K562 (cell line): ENCODE results near the gene FRMD3. TPM values are rescaled to one million over a fixed set of nuclear protein-coding genes. Genes with fewer than 3 reads are reported as not detected.

Source experiments
- ATAC-seq: fragments of 200-7000 bp; cut with Tn5 transposase; 3 replicates; pipeline ENCODE4 v1.9.1; 2020; ENCODE audit warnings: moderate library complexity
- BruUV-seq: library from RNA; stranded (reverse); fragments of 400-500 nt; replicated peaks from 2 replicates; lab custom pipeline; 2021; lab: Mats Ljungman, UMichigan
- CTCF ChIA-PET: fragments of 300-600 bp; formaldehyde crosslinking; extraction: SDS; loops from one replicate; lab custom pipeline; 2021; ENCODE audit warnings: low intra/inter-chr PET ratio; lab: Yijun Ruan, JAX
- POLR2A ChIA-PET: fragments of 300-600, 350-650 bp; sonication (Branson Sonifier 250); formaldehyde crosslinking; extraction: SDS; loops from one replicate; lab custom pipeline; 2021; ENCODE audit warnings: antibody characterized with exemption, inconsistent platforms; lab: Yijun Ruan, JAX
- DNase-seq, 4 experiments: peaks; one replicate each; pipeline versions ENCODE4 v3.0.0 to v3.0.0-alpha.2; 2011 to 2018; ENCODE audit warnings: low spot score in 3 of 4, mixed read lengths in 3 of 4; ENCODE audit errors: extremely low read depth in 1 of 4
- FAIRE-seq: peaks from 2 replicates; lab custom pipeline; 2011; peaks lifted over from hg19 to GRCh38; lab: Jason Lieb, UNC
- H2AFZ ChIP-seq: 2 replicates; pipeline ENCODE4 v1.6.0; 2011; ENCODE audit warnings: low read depth, low read length, control low read depth, inconsistent platforms
- H3K27ac ChIP-seq: fragments of 200-600 bp; 3 replicates; pipeline ENCODE4 v1.8.0; 2011; ENCODE audit warnings: low read depth, mild to moderate bottlenecking, control low read depth, inconsistent platforms, low read length, moderate library complexity, mixed read lengths; ENCODE audit errors: extremely low read depth
- H3K27me3 ChIP-seq, 2 experiments: fragments of 300-600 bp in 1 of 2; 2 replicates in 1 of 2; 3 replicates in 1 of 2; pipeline versions ENCODE4 v1.6.0 to v1.8.0; 2011; ENCODE audit warnings: inconsistent platforms in 2 of 2, low read length in 2 of 2, mild to moderate bottlenecking in 1 of 2, mixed read lengths in 1 of 2, moderate library complexity in 1 of 2; ENCODE audit not compliant: control insufficient read depth in 2 of 2, insufficient read depth in 2 of 2
- H3K36me3 ChIP-seq: fragments of 300-600 bp; 3 replicates; pipeline ENCODE4 v1.8.0; 2011; ENCODE audit warnings: mild to moderate bottlenecking, low read length, inconsistent platforms; ENCODE audit not compliant: control insufficient read depth, insufficient read depth
- H3K4me1 ChIP-seq, 2 experiments: fragments of 200-600 bp in 1 of 2; replicated peaks in 1 of 2; 2 replicates in 1 of 2; 3 replicates in 1 of 2; pipeline versions ENCODE4 v1.5.1 to v1.8.0; 2011; ENCODE audit warnings: inconsistent platforms in 2 of 2, low read length in 2 of 2, mild to moderate bottlenecking in 1 of 2, mixed read lengths in 1 of 2, moderate library complexity in 1 of 2; ENCODE audit not compliant: control insufficient read depth in 2 of 2, insufficient read depth in 2 of 2
- H3K4me2 ChIP-seq: 2 replicates; pipeline ENCODE4 v1.6.1; 2011; ENCODE audit warnings: low read length, control low read depth, inconsistent platforms, mixed read lengths; ENCODE audit not compliant: insufficient read depth
- H3K4me3 ChIP-seq: fragments of 200-600 bp; sonication (generic), shearing (Covaris generic); 2 replicates; pipeline ENCODE4 v1.5.1; 2016; ENCODE audit warnings: control low read depth, inconsistent platforms
- H3K79me2 ChIP-seq: fragments of 200-600 bp; 3 replicates; pipeline ENCODE4 v1.8.0; 2011; ENCODE audit warnings: low read length, inconsistent platforms; ENCODE audit not compliant: control insufficient read depth, insufficient read depth
- H3K9ac ChIP-seq, 2 experiments: 2 replicates each; pipeline versions ENCODE4 v1.6.0 to v1.6.1; 2011; ENCODE audit warnings: low read depth in 2 of 2, low read length in 2 of 2, control low read depth in 1 of 2, inconsistent platforms in 1 of 2, mild to moderate bottlenecking in 1 of 2, mixed read lengths in 1 of 2; ENCODE audit not compliant: insufficient read depth in 1 of 2
- H3K9me1 ChIP-seq: one replicate; pipeline ENCODE4 v1.6.0; 2011; ENCODE audit warnings: inconsistent platforms, mild to moderate bottlenecking, low read length, moderate library complexity; ENCODE audit not compliant: control insufficient read depth, insufficient read depth
- H3K9me3 ChIP-seq: replicated peaks from 2 replicates; pipeline ENCODE4 v1.5.1; 2011; ENCODE audit warnings: low read depth, low read length, inconsistent platforms; ENCODE audit not compliant: control insufficient read depth, insufficient read depth
- H4K20me1 ChIP-seq: replicated peaks from 2 replicates; pipeline ENCODE4 v1.6.1; 2011; ENCODE audit warnings: low read length, inconsistent platforms, mixed read lengths; ENCODE audit not compliant: control insufficient read depth, insufficient read depth
- CEBPG ChIP-seq, 3 experiments: fragments of 200-800 bp in 1 of 3; sonication (Bioruptor generic) in 1 of 3; sonication (generic) in 1 of 3; formaldehyde crosslinking in 1 of 3; IDR thresholded peaks in 2 of 3; conservative IDR thresholded peaks in 1 of 3; 2 replicates each; pipeline versions ENCODE4 v1.6.1 to v1.8.0; 2016 to 2022; ENCODE audit warnings: missing compliant biosample characterization in 2 of 3, missing genetic modification characterization in 2 of 3, mild to moderate bottlenecking in 1 of 3, missing genetic modification reagents in 1 of 3
- E2F3 ChIP-seq: fragments of 250-450 bp; sonication (Bioruptor Pico); IDR thresholded peaks from 2 replicates; pipeline ENCODE4 v1.4.0; 2020; ENCODE audit warnings: mild to moderate bottlenecking
- ETV5 ChIP-seq: sonication (generic); formaldehyde crosslinking; IDR thresholded peaks from 2 replicates; pipeline ENCODE4 v1.4.0; 2020; ENCODE audit warnings: low read depth, mild to moderate bottlenecking, missing genetic modification reagents
- GTF2B ChIP-seq: IDR thresholded peaks from 2 replicates; pipeline ENCODE4 v1.6.1; 2011; ENCODE audit not compliant: insufficient read length; ENCODE audit errors: extremely low read depth
- HSF4 ChIP-seq: fragments of 250-450 bp; sonication (Bioruptor Pico); IDR thresholded peaks from 2 replicates; pipeline ENCODE4 v2.1.2; 2022; ENCODE audit warnings: mild to moderate bottlenecking, moderate library complexity, borderline replicate concordance
- KDM2B ChIP-seq: fragments of 250-450 bp; sonication (Bioruptor Pico); IDR thresholded peaks from 2 replicates; pipeline ENCODE4 v1.8.0; 2021; ENCODE audit warnings: mild to moderate bottlenecking, moderate library complexity
- MCM7 ChIP-seq, 2 experiments: fragments of 450-650 bp; IDR thresholded peaks; 2 replicates each; pipeline ENCODE4 v1.6.1; 2016 to 2018
- MEF2A ChIP-seq: IDR thresholded peaks from 2 replicates; pipeline ENCODE4 v1.6.1; 2011; ENCODE audit warnings: low read depth, mild to moderate bottlenecking, low read length, moderate library complexity; ENCODE audit not compliant: control insufficient read depth
- MEIS2 ChIP-seq: fragments of 450-650 bp; IDR thresholded peaks from 2 replicates; pipeline ENCODE4 v1.6.1; 2014; ENCODE audit warnings: mild to moderate bottlenecking; ENCODE audit not compliant: partially characterized antibody
- RBM14 ChIP-seq: fragments of 200-400 bp; formaldehyde crosslinking; IDR thresholded peaks from 2 replicates; pipeline ENCODE4 v1.6.1; 2018; ENCODE audit warnings: low read depth, mild to moderate bottlenecking, low read length, moderate library complexity, borderline replicate concordance; ENCODE audit not compliant: insufficient read depth
- SRSF9 ChIP-seq: fragments of 200-400 bp; formaldehyde crosslinking; IDR thresholded peaks from 2 replicates; pipeline ENCODE4 v1.6.1; 2017; ENCODE audit warnings: low read depth, low read length, borderline replicate concordance
- ZBTB43 ChIP-seq: sonication (generic); formaldehyde crosslinking; IDR thresholded peaks from 2 replicates; pipeline ENCODE4 v1.8.0; 2023; ENCODE audit warnings: mild to moderate bottlenecking, missing genetic modification reagents
- ZFPM2 ChIP-seq: fragments of 250-450 bp; sonication (Bioruptor Pico); IDR thresholded peaks from 2 replicates; pipeline ENCODE4 v1.5.1; 2022; ENCODE audit warnings: mild to moderate bottlenecking
- ZNF639 ChIP-seq, 2 experiments: fragments of 200-800 bp in 1 of 2; sonication (Bioruptor generic) in 1 of 2; sonication (generic) in 1 of 2; formaldehyde crosslinking in 1 of 2; IDR thresholded peaks in 1 of 2; conservative IDR thresholded peaks in 1 of 2; 2 replicates each; pipeline versions ENCODE4 v1.5.0 to v1.6.1; 2016 to 2020; ENCODE audit warnings: missing compliant biosample characterization in 1 of 2, missing genetic modification characterization in 1 of 2, missing genetic modification reagents in 1 of 2
- ZNF707 ChIP-seq: fragments of 250-450 bp; sonication (Bioruptor Pico); conservative IDR thresholded peaks from 2 replicates; pipeline ENCODE4 v1.8.0; 2022; ENCODE audit warnings: inconsistent platforms, mild to moderate bottlenecking, moderate library complexity
- WGBS: fragments of 100-300 bp; shearing (Covaris generic); methylation state at CpG from one replicate; pipeline ENCODE4 v1.1.6; 2016; ENCODE audit warnings: low coverage, mixed read lengths; ENCODE audit not compliant: insufficient coverage; ENCODE audit errors: missing lambda C conversion rate; 5-methylcytosine and 5-hydroxymethylcytosine counted together
- in situ Hi-C: fragments of 300-500 bp; cut with MboI; formaldehyde crosslinking; loops from 4 replicates; pipeline ENCODE4 v1.15.0; 2018; ENCODE audit warnings: inconsistent platforms, mixed read lengths
- intact Hi-C: fragments of 100-400 bp; cut with micrococcal nuclease; formaldehyde crosslinking; loops from 2 replicates; pipeline ENCODE4 v1.14.2; 2022
- polyA plus RNA-seq, 8 experiments: library from polyadenylated mRNA; depleted of rRNA in 4 of 8; stranded (reverse) in 5 of 8; unstranded in 3 of 8; fragments of >200 nt; fragmentation: Nextera tagmentation in 2 of 8; fragmentation: Illumina TruSeq in 1 of 8; extraction: Ambion mirVana in 2 of 8; extraction: Trizol in 1 of 8; gene quantifications; 2 replicates each; pipeline versions ENCODE4 v1.2.1 to v1.2.3, GENCODE V29; 2011 to 2014; ENCODE audit warnings: inconsistent platforms in 1 of 8, missing spikeins in 1 of 8
- total RNA-seq, 7 experiments: library from RNA; depleted of rRNA in 6 of 7; stranded (reverse); fragments of >200 nt in 6 of 7; fragmentation: Illumina TruSeq in 2 of 7; extraction: Trizol in 2 of 7; gene quantifications; 2 replicates each; pipeline versions ENCODE4 v1.2.1 to v1.2.3, GENCODE V29; 2011 to 2021; ENCODE audit warnings: low replicate concordance in 1 of 7
- TF ChIP-seq, protein P1 (sequence below): fragments of 200-800 bp; sonication (Bioruptor generic); IDR thresholded peaks from 2 replicates; pipeline ENCODE4 v1.6.1; 2017; ENCODE audit warnings: missing genetic modification characterization, missing compliant biosample characterization

Gene FRMD3
- total and polyA plus RNA-seq, 9 of the 15 experiments (the other 6 are each of a cell fraction or from before 2014, with no cell fraction given), result 0.09 to 0.51 (median 0.21) TPM

- TF ChIP-seq GTF2B (no peak), ETV5 (no peak), HSF4 (CRISPR knock-in tag) (no peak)
- TF ChIP-seq, all 486 proteins: peak for 0
Measured at GRCh38 chr9:83582029-83582428, 43.8 kb upstream of the FRMD3 start (continued).

- in situ Hi-C loops, result no loop called here
- no peak for FAIRE-seq
- no peaks in the 10 kb centered on the region for H4K20me1 ChIP-seq
- TF ChIP-seq RBM14, result no peak
- TF ChIP-seq CEBPG (CRISPR knock-in tag; IDR thresholded peaks at IDR 0.05), result no peak
- no peak for TF ChIP-seq CEBPG (tag; conservative IDR thresholded peaks at IDR 0.05 in 1 of 2, IDR thresholded peaks at IDR 0.05 in 1 of 2)
- no peak for TF ChIP-seq SRSF9
- TF ChIP-seq ZNF639 (CRISPR knock-in tag; conservative IDR thresholded peaks at IDR 0.05 in 1 of 2, IDR thresholded peaks at IDR 0.05 in 1 of 2), result no peak
- TF ChIP-seq, protein P1, sequence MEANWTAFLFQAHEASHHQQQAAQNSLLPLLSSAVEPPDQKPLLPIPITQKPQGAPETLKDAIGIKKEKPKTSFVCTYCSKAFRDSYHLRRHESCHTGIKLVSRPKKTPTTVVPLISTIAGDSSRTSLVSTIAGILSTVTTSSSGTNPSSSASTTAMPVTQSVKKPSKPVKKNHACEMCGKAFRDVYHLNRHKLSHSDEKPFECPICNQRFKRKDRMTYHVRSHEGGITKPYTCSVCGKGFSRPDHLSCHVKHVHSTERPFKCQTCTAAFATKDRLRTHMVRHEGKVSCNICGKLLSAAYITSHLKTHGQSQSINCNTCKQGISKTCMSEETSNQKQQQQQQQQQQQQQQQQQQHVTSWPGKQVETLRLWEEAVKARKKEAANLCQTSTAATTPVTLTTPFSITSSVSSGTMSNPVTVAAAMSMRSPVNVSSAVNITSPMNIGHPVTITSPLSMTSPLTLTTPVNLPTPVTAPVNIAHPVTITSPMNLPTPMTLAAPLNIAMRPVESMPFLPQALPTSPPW (CRISPR knock-in tag), result no peak
- no peak for TF ChIP-seq MEF2A
- no peak for TF ChIP-seq ZBTB43 (CRISPR knock-in tag)
- no peak for TF ChIP-seq ZFPM2 (CRISPR knock-in tag)
- TF ChIP-seq E2F3 (CRISPR knock-in tag), result no peak
- TF ChIP-seq KDM2B (CRISPR knock-in tag), result no peak
- no peak for TF ChIP-seq MCM7 (IDR thresholded peaks at IDR 0.05)
- TF ChIP-seq ZNF707 (CRISPR knock-in tag), result no peak
- TF ChIP-seq MEIS2, result no peak
Measured at GRCh38 chr9:83574482-83574881, 36.3 kb upstream of the FRMD3 start.

More at GRCh38 chr9:83574482-83574881, 36.3 kb upstream of the FRMD3 start:
- DNase-seq (no peak), ATAC-seq (no peak)
- Histone ChIP-seq H2AFZ (no peak overlapping the region), H3K4me2 (no peak overlapping the region), H3K9me3 (no peaks in the 10 kb centered on the region), H3K27me3 (no peaks in the 10 kb centered on the region), H3K4me3 (no peak overlapping the region), H3K36me3 (no peaks in the 10 kb centered on the region), H3K79me2 (no peaks in the 10 kb centered on the region), H3K9me1 (no peaks in the 10 kb centered on the region), H3K9ac (no peak overlapping the region), H3K27ac (no peak overlapping the region), H3K4me1 (no peaks in the 10 kb centered on the region)
- ChIA-PET CTCF (no interaction called here), POLR2A (no interaction called here)
- intact Hi-C loops, result no loop called here
- 0% methylated on average over 1 of the region's 1 CpG for WGBS
- BruUV-seq, result no TSS peak
